ENCODE data around the gene ANO10.

GRCh38 chr3:43316783-43317460, 304.9 kb downstream of the ANO10 start:
- TF ChIP-seq CTCF (IDR thresholded peaks at IDR 0.05; ENCODE audit: poor library complexity, severe bottlenecking) (no peak), EP300 (conservative IDR thresholded peaks at IDR 0.05; ENCODE audit: poor library complexity, severe bottlenecking) (no peak), EZH2 (IDR thresholded peaks at IDR 0.05; ENCODE audit: borderline replicate concordance, insufficient read depth, low read length, poor library complexity, severe bottlenecking) (no peak), RAD21 (conservative IDR thresholded peaks at IDR 0.05) (no peak)

All from neural cell (in vitro differentiated cells).